Panc1 (cell line): ENCODE results near the gene PIK3R1.

ENCODE experiments used
- CTCF ChIP-seq: fragments of 450-650 bp; IDR thresholded peaks from 2 replicates; pipeline ENCODE4 v1.5.1; 2017; ENCODE audit warnings: mild to moderate bottlenecking
- POLR2AphosphoS5 ChIP-seq: IDR thresholded peaks from 2 replicates; pipeline ENCODE4 v1.6.1; 2012; ENCODE audit warnings: mild to moderate bottlenecking, low read depth, low read length, moderate library complexity

- TF ChIP-seq CTCF (no peak), POLR2AphosphoS5 (no peak)
Observed at GRCh38 chr5:68276740-68277139, 61.2 kb downstream of the PIK3R1 start.
